Retinal pigment epithelial cell (primary cell): ENCODE measurements around the gene PDIA4.

Experiments used
- DNase-seq: peaks from one replicate; pipeline ENCODE4 v3.0.0-alpha.2; 2010; ENCODE audit warnings: low read depth
- H3K4me3 ChIP-seq: 2 replicates; pipeline ENCODE4 v1.5.1; 2011; ENCODE audit warnings: mild to moderate bottlenecking, low read length, control low read depth, moderate library complexity
- TF ChIP-seq, protein P1 (sequence below): conservative IDR thresholded peaks from 2 replicates; pipeline ENCODE4 v1.5.1; 2011; ENCODE audit warnings: low read depth, low read length, control low read depth, inconsistent platforms

The PDIA4 gene

DNA sequence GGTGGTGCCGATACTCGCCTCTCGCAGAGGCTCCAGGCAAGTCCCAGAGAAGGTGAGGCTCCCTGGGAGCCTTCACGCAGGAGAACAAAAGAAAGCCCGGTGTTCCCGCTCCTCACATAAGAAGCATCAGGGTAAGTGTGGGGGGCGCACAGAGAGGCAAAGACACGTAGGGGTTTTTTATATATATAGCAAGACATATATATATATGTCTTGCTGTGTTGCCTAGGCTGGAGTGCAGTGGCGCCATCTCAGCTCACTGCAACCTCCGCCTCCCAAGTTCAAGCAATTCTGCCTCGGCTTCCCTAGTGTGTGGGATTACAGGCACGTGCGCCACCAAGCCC is 61.3 kb downstream of the PDIA4 start:
- DNase-seq: no peak
- TF ChIP-seq, protein P1, sequence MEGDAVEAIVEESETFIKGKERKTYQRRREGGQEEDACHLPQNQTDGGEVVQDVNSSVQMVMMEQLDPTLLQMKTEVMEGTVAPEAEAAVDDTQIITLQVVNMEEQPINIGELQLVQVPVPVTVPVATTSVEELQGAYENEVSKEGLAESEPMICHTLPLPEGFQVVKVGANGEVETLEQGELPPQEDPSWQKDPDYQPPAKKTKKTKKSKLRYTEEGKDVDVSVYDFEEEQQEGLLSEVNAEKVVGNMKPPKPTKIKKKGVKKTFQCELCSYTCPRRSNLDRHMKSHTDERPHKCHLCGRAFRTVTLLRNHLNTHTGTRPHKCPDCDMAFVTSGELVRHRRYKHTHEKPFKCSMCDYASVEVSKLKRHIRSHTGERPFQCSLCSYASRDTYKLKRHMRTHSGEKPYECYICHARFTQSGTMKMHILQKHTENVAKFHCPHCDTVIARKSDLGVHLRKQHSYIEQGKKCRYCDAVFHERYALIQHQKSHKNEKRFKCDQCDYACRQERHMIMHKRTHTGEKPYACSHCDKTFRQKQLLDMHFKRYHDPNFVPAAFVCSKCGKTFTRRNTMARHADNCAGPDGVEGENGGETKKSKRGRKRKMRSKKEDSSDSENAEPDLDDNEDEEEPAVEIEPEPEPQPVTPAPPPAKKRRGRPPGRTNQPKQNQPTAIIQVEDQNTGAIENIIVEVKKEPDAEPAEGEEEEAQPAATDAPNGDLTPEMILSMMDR: no peak
- H3K4me3 ChIP-seq: no peak overlapping the region

DNA sequence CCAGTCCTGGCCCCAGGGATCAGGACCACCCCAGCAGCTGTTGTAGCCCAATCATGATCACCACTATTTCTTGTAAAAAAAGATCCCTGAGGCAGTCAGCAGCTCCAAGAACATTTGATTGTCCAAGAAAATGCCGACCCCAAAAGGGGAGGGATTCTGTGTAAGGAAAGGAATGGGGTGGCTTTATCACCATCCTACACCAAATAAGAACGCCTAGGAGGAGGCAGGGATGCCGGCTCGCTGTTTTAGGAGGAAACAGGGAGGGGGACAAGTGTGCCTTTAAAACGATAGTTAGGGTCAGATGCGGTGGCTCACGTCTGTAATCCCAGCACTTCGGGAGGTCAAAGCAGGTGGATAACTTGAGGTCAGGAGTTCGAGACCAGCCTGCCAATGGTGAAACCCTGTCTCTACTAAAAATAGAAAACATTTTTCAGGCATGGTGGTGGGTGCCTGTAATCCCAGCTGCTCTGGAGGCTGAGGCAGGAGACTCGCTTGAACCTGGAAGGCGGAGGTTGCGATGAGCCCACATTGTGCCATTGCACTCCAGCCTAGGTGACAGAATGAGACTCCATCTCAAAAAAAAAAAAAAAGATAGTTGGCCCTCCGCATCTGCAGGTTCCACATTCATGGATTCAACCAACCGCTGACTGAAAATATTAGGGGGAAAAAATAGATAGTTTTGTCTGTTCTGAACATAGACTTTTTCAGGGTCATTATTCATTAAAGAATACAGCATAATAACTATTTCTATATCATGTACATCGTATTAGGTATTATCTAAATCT is 63.6 kb downstream of the PDIA4 start:
- TF ChIP-seq, protein P1: no peak
- peak overlapping the region; percentile 95 for H3K4me3 ChIP-seq
- DNase-seq: no peak

DNA sequence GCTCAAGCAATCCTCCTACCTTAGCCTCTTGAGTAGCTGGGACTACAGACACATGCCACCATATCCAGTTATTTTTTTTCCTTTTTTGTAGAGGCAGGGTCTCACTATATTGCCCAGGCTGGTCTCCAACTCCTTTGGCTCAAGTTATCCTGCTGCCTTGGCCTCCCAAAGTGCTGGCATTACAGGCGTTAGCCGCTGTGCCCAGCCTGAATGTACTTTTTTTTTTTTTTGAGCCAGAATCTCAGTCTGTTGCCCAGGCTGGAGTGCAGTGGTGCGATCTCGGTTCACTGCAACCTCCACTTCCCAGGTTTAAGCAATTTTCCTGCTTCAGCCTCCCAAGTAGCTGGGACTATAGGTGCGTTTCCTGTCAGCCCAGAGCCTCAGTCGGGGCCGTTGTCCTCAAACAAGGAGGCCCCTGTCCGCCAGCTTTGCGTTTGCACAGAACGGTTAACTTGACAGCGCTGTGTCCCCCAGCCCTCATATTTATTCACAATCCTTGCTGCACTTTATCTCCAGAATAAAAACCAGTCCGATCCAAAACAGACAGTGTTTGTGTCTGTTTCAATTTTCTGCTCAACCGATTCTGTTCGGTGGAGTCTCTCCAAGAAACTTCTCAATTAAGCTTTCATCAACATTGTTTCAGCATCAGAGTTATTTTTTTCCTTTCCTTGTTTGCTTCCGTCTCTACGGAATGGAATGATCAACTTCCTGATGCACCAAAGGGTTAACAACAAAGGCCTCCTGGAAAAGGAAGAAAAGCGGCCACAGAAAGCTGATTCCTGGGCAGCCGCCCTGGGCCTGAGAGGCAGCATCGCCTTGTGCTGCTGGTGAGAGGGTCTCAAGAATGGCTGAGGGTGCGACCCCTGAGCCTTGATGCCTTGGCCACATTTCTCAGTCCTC is 64.5 kb downstream of the PDIA4 start:
- peak overlapping the region; percentile 95 for H3K4me3 ChIP-seq
- TF ChIP-seq, protein P1: no peak

DNA sequence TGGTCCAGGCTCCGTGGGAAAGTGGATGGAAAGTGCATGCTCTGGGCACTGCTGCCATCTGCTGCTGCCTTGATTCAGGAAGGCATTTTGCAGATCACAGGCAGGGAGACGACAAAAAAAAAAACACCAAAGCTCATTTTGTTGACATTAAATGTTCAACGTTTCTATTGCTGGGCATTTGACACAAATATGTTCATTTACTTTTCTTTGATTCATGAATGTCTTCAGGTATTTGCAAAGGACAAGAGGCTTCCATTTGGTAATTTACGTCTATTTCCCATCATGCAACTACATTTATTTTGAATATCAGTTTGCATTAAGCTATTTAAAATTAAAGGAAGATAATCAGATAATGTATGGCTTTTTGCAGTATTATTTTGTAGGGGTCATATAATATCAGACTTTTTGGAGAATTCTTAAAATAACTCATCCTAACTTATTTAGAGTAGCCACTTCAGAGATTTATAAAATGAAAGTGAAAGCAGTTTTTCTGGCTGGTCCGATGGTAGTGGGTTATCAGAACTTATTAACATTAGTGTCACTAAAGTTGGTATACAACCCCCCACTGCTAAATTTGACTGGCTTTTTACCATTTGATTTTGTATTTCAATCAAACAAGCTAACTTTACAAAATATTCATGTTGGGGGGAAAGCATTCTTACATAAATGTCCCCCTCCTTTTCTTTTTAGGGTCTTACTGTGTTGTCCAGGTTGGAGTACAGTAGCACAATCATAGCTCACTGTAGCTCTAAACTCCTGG is 65.3 kb downstream of the PDIA4 start:
- TF ChIP-seq, protein P1: peak; percentile 83
- no peak for DNase-seq
- H3K4me3 ChIP-seq: peak overlapping the region; percentile 95

More for the DNA sequence above, 64.5 kb downstream of the PDIA4 start:
- DNase-seq: no peak

DNA sequence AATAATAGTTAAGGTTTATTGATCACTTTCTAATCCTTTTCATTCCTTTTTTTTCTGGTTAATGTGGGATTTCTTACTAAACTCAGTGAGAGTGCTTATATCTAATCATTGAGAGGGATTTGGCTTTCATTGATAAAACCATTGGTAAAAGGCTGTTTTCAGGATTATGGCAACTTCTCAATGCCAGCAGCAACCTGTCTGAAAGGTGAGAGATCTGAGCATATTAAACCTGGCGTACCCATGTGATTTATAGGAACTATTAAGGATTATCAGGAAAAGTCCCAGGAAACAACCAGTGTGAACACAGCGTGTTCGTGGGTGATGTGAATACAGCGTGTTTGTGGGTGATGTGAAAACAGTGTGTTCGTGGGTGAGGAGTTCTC is 65.9 kb downstream of the PDIA4 start:
- DNase-seq: no peak
- H3K4me3 ChIP-seq: peak overlapping the region; percentile 95
- TF ChIP-seq, protein P1: no peak

DNA sequence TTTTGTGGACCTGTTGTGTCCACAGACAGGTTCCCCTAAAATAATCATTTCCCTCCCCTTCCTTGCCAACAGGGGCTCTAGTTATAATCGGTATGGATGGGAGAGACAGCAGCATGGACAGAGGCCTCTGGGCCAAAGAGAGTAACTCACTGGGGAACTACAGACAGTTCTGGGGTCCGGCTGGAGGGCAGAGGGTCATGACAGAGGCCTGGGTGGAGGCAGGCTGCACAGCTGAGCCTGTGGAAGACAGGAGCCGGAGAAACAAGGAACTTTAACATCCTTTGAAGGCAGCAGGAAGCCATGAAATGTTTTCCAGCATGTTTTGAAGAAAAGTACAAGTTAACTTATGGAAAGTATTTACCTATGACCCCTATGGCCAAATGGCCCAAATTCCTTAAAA is 68.6 kb downstream of the PDIA4 start:
- DNase-seq: no peak
- H3K4me3 ChIP-seq: no peak overlapping the region
- TF ChIP-seq, protein P1: no peak
